GM19025 (cell line): ENCODE data around the gene SPA17.

Source experiments
- ATAC-seq: cut with Tn5 transposase; IDR thresholded peaks from one replicate; pipeline ENCODE4 v1.9.1; 2021; ENCODE audit warnings: mild to moderate bottlenecking, low read depth, moderate library complexity; ENCODE audit not compliant: unreplicated experiment

The SPA17 gene

GRCh38 chr11:124661553-124661952 lies 12.2 kb upstream of the SPA17 start:
- ATAC-seq = no peak

DNA sequence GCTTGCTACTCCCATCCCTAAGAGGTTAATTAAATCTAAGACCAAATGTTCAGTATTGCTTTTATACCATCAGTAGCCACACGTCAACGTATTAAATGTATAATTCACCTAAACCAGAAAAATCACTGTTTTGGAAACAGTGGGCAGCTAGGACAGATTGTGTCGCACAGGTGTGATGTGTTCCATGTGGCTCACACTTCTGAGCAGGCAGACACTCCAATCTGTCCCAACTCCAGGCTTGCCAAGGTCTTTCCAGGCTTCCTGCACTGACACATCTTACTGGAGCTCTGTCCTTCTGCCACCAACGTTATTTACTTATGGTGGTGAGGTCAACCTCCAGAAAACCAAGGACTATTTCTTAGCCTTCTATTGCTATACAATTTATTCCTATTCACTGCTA lies 11.6 kb upstream of the SPA17 start:
- no peak for ATAC-seq

GRCh38 chr11:124663861-124664260 lies 9.8 kb upstream of the SPA17 start:
- ATAC-seq = no peak

DNA sequence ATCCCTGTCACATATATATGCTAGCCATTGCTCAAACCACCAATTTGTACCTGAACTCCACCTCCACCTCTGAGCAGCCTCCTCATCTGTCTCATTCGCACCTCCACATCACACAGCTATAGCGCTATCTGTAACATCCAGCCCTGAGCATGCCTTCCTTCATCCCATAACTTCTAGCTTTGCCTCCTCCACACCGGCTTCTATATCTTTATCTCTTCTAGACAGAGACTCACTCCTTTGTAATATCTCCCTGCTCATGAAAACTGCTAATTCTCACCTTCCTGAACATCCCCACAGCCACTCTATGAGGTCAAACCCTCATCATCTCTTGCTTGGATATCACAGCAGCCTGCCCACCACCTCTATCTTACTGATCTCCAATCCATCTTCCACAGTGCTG lies 6.1 kb upstream of the SPA17 start:
- no peak for ATAC-seq

DNA sequence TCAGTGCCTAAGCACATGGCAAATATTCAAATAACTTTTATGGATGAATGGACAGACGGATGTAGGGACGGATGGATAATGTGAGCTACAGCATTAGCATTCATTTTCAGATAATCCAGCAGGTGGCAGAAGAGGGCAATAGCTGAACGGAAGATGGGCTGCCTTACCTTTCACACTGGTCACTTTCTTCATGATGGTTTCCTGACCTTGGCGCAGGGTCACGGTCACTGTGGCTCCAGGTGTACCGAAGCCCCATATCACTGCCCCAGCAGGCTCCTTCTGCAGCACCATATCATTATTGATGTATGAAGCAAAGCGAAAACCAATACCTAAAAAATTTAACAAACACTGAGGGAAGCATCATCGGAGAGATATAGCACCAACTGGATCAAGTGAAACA lies 4.5 kb upstream of the SPA17 start:
- no peak for ATAC-seq

GRCh38 chr11:124670732-124671131 lies 3.0 kb upstream of the SPA17 start:
- ATAC-seq = no peak

GRCh38 chr11:124672536-124673215 lies 1.0 kb upstream of the SPA17 start:
- ATAC-seq = no peak

DNA sequence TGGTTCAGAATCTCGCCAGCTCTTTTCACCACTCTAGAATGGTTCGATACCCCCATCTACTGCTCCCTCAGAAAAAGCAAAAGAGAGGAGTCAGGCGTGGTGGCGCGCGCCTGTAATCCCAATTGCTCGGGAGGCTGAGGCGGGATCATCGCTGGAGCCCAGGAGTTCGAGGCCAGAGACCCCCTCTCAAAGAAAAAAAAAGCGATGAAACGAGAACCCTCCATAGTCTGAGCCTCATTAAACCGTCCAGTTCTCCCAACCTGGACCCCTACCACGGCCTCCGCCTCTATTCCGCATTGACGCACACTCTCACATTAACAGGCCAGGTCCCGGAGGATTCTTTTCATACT lies 439 bp downstream of the SPA17 start:
- ATAC-seq = no peak

DNA sequence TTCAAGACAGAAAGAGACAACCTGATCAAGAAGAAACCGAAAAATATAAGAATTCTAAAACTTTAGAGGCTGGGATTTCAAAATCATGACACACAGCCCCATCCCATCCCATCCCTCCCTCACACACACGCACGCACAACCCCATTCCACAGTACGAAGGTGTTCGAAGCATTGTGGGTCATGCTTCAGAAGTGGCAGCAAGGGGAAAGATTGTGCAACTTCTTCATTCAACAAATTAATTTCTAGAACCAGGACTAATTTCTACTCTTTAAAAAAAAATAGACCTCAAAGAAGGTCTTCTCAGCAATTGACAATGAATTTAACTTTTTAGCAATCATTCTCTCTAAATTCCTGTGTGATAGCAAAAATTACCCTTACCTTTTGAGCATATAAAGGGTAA lies 867 bp downstream of the SPA17 start:
- ATAC-seq = no peak

- no peak for ATAC-seq
Measured at GRCh38 chr11:124676386-124676785, 2.7 kb downstream of the SPA17 start.

DNA sequence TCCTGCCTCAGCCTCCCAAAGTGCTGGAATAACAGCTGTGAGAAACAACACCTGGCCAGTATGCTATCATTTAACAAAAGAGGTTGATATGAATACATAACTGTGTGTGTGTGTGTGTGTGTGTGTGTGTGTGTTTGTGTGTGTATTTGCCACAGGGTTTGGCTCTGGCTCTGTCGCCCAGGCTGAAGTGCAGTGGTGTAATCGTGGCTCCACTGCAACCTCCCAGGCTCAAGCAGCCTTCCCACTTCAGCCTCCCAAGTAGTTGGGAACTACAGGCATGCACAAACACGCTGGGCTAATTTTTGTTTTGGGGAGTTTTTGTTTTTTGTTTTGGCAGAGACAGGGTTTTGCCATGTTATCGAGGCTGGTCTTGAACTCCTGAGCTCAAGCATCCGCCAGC lies 4.7 kb downstream of the SPA17 start:
- ATAC-seq = no peak

GRCh38 chr11:124681421-124681820 lies 7.7 kb downstream of the SPA17 start:
- ATAC-seq = no peak

DNA sequence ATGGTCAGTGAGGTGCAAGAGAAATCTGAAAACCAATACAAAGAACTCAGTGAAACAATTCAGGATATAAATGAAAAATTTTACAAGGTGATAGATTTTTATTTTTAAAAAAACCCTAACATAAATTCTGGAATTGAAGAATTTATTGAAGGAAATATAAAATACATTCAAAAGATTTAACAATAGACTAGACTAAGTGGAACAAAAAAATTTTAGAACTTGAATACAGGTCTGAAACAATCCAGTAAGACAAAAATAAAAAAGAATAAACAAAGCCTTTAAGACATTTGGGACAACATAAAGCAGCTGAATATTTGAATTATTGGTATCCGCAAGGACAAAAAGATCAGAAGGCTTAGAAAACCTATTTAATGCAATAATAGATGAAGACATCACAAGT lies 8.7 kb downstream of the SPA17 start:
- ATAC-seq = no peak

- no peak for ATAC-seq
Measured at GRCh38 chr11:124693142-124693541, 19.4 kb downstream of the SPA17 start.

- ATAC-seq = no peak
Measured at GRCh38 chr11:124699547-124699946, 25.8 kb downstream of the SPA17 start.

GRCh38 chr11:124700028-124700427 lies 26.3 kb downstream of the SPA17 start:
- ATAC-seq = no peak

DNA sequence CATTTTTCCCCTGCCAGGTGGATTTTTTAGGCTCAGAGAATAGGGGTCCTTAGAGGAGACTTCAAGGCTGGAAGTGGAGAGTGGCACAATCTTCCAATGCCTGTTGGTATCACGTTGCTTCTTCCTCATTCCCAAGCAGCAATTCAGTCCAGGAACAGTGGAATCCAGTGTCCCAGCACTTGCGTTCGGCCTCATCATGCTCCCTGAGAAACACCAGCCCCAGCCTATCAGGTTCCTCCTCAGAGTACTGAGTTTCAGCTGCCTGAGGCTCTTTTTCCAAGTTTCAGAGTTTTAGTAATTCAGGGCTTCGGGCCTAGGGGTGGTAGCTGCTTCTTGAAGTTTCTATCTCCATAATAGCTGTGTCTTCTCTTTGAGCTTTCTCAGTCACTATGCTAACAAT lies 34.1 kb downstream of the SPA17 start:
- no peak for ATAC-seq

DNA sequence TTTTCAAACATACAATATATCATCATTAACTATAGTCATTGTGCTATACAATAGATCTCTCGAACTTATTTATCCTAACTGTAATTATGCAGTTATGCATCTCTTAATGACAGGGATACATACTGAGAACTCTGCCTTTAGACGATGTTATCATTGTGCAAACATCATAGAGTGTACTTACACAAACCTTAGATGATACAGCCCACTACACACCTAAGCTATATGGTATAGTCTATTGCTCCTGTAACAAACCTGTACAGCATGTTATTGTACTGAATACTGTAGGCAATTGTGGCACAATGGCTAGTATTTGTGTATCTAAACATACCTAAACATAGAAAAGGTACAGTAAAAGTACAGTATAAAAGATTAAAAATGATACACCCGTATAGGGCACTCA lies 38.7 kb downstream of the SPA17 start:
- ATAC-seq = no peak

DNA sequence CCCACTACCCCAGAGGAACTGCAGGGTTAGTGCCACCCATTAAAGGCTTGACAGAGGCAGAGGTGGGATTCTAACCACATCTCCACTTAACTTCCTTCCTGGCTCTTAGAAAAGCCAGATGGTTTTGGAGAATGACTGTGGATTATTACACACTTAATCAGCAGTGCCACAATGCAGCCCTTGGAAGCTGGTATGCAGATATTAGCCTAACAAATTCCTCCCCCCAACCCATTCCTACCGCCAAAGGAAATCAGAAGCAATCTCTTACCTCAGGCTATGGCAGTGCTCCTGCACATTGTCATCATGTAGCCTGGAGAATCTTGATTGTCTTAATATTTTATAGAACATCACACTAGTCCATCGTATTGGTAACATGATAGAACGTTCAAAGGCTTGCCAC lies 42.9 kb downstream of the SPA17 start:
- ATAC-seq = no peak

DNA sequence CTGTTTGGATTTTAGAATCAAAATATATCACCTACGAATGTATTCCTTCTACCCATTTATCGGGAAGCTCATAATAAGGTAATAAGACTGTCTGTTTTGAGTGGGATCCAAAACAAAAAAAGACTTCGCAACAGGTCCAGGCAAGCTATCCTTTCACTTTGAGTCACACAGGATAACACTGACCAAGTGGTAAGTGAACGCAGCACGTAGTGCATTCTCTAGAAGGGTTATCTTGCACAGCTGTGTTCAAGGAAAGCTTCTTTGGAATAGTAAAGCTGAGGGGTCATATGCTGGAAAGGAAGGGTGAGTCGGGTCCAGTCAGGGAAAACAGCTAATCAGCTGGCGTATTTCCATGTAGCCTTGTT lies 43.7 kb downstream of the SPA17 start:
- peak; percentile 53 for ATAC-seq

- ATAC-seq = peak; percentile 51
Measured at GRCh38 chr11:124717786-124718651, 44.3 kb downstream of the SPA17 start.

GRCh38 chr11:124718801-124719200 lies 45.1 kb downstream of the SPA17 start:
- no peak for ATAC-seq
